HFFc6 (cell line): Measurements from ENCODE around the gene ALDH1A1. TPM values are rescaled to one million over a fixed set of nuclear protein-coding genes. Genes with fewer than 3 reads are reported as not detected.

Experiments
- DNase-seq: peaks from one replicate; pipeline ENCODE4 v3.0.0-alpha.2; 2018
- H3K27ac Mint-ChIP-seq: 2 replicates; pipeline ENCODE4 v1.8.0; 2020; ENCODE audit warnings: mild to moderate bottlenecking, mixed read lengths
- H3K27me3 Mint-ChIP-seq: 2 replicates; pipeline ENCODE4 v1.8.0; 2021; ENCODE audit warnings: mild to moderate bottlenecking, moderate library complexity, mixed read lengths; ENCODE audit not compliant: insufficient read depth
- H3K36me3 Mint-ChIP-seq: 2 replicates; pipeline ENCODE4 v1.8.0; 2021; ENCODE audit warnings: low read depth, mixed read lengths
- H3K4me1 Mint-ChIP-seq: 2 replicates; pipeline ENCODE4 v1.8.0; 2020; ENCODE audit warnings: low read depth, mixed read lengths
- H3K4me3 Mint-ChIP-seq: 2 replicates; pipeline ENCODE4 v1.8.0; 2020; ENCODE audit warnings: mild to moderate bottlenecking, moderate library complexity, mixed read lengths
- H3K9me3 Mint-ChIP-seq: 2 replicates; pipeline ENCODE4 v1.8.0; 2020; ENCODE audit warnings: mild to moderate bottlenecking, mixed read lengths
- CTCF ChIP-seq: fragments of 200-600 bp; sonication (generic); IDR thresholded peaks from 2 replicates; pipeline ENCODE4 v1.5.0; 2021; ENCODE audit warnings: antibody characterized with exemption, mild to moderate bottlenecking
- total RNA-seq, 6 experiments: library from RNA; stranded (reverse); fragmentation: NEBNext Ultra II Directional; extraction: Animal tissue kit (Norgen Biotek cat#: 25700); gene quantifications; 2 replicates in 1 of 6; 3 replicates in 5 of 6; pipeline ENCODE4 v1.2.3, GENCODE V29; 2021

The ALDH1A1 gene
- total RNA-seq, 6 experiments from 2014 or later, result 166 to 720 (median 656) TPM

- Mint-ChIP-seq H3K4me3 (no peak overlapping the region), H3K27me3 (no peaks in the 10 kb centered on the region), H3K4me1 (peaks cover 79% of the 10 kb centered on the region), H3K36me3 (peaks cover 2% of the 10 kb centered on the region; the same call in 1 of the 2 replicates), H3K9me3 (no peaks in the 10 kb centered on the region), H3K27ac (no peak overlapping the region; the same call in 1 of the 2 replicates)
- no peak for TF ChIP-seq CTCF
- no peak for DNase-seq
Measured at GRCh38 chr9:72985746-72986145, 32.9 kb upstream of the ALDH1A1 start.

GRCh38 chr9:72984991-72985390, 32.1 kb upstream of the ALDH1A1 start:
- DNase-seq, result no peak
- Mint-ChIP-seq H3K9me3 (no peaks in the 10 kb centered on the region), H3K4me1 (peaks cover 80% of the 10 kb centered on the region), H3K27ac (peak overlapping the region; percentile 88; the same call in 1 of the 2 replicates), H3K27me3 (no peaks in the 10 kb centered on the region), H3K36me3 (peaks cover 5% of the 10 kb centered on the region; the same call in 1 of the 2 replicates), H3K4me3 (no peak overlapping the region)
- no peak for TF ChIP-seq CTCF

GRCh38 chr9:72984226-72984947, 31.5 kb upstream of the ALDH1A1 start:
- Mint-ChIP-seq H3K27ac (peak overlapping the region; percentile 88), H3K9me3 (no peaks in the 10 kb centered on the region), H3K4me3 (peak overlapping the region; percentile 5; the same call in 1 of the 2 replicates), H3K36me3 (peaks cover 5% of the 10 kb centered on the region; the same call in 1 of the 2 replicates), H3K27me3 (no peaks in the 10 kb centered on the region), H3K4me1 (peaks cover 83% of the 10 kb centered on the region)
- no peak for DNase-seq
- TF ChIP-seq CTCF, result no peak

GRCh38 chr9:72983512-72984225, 30.8 kb upstream of the ALDH1A1 start:
- peak overlapping the region; percentile 7 for H3K4me3 Mint-ChIP-seq
- H3K4me1 Mint-ChIP-seq, result peaks cover 90% of the 10 kb centered on the region
- H3K9me3 Mint-ChIP-seq, result no peaks in the 10 kb centered on the region
- no peaks in the 10 kb centered on the region for H3K27me3 Mint-ChIP-seq
- TF ChIP-seq CTCF, result no peak
- peak; percentile 31 for DNase-seq
- H3K36me3 Mint-ChIP-seq, result peaks cover 5% of the 10 kb centered on the region; the same call in 1 of the 2 replicates
- H3K27ac Mint-ChIP-seq, result peak overlapping the region; percentile 88

GRCh38 chr9:72983056-72983455, 30.2 kb upstream of the ALDH1A1 start:
- peak overlapping the region; percentile 59; the same call in 1 of the 2 replicates for H3K4me3 Mint-ChIP-seq
- H3K36me3 Mint-ChIP-seq, result peaks cover 5% of the 10 kb centered on the region; the same call in 1 of the 2 replicates
- H3K9me3 Mint-ChIP-seq, result no peaks in the 10 kb centered on the region
- DNase-seq, result no peak
- H3K27ac Mint-ChIP-seq, result peak overlapping the region; percentile 88
- TF ChIP-seq CTCF, result no peak
- H3K27me3 Mint-ChIP-seq, result peaks cover 2% of the 10 kb centered on the region; the same call in 1 of the 2 replicates
- H3K4me1 Mint-ChIP-seq, result peaks cover 94% of the 10 kb centered on the region
